Prostate gland (tissue), 2 donors: ENCODE data around the gene ADRA2A. TPM values are rescaled to one million over a fixed set of nuclear protein-coding genes. Genes with fewer than 3 reads are reported as not detected.

ENCODE experiments used
- DNase-seq: peaks from one replicate; pipeline ENCODE4 v3.0.0-alpha.2; 2019; ENCODE audit warnings: low spot score
- H3K27ac ChIP-seq, 2 donors: fragments of 200-600 bp; sonication (generic); 2 replicates each; pipeline ENCODE4 v1.5.1; 2017 to 2019
- H3K27me3 ChIP-seq: fragments of 200-600 bp; sonication (generic); replicated peaks from 2 replicates; pipeline ENCODE4 v1.5.1; 2019; ENCODE audit not compliant: insufficient read depth
- H3K36me3 ChIP-seq, 2 donors: fragments of 200-600 bp; sonication (generic); 1 replicate in 1 of 2; 2 replicates in 1 of 2; pipeline versions ENCODE4 v1.5.1 to v1.8.1; 2017 to 2019
- H3K4me1 ChIP-seq: fragments of 200-600 bp; sonication (generic); replicated peaks from 2 replicates; pipeline ENCODE4 v1.5.1; 2019
- H3K4me3 ChIP-seq, 2 donors: fragments of 200-600 bp; sonication (generic); 2 replicates each; pipeline ENCODE4 v1.5.1; 2017 to 2019
- H3K9me3 ChIP-seq: fragments of 200-600 bp; sonication (generic); 2 replicates; pipeline ENCODE4 v1.5.1; 2017
- POLR2A ChIP-seq: fragments of 450-650 bp; IDR thresholded peaks from one replicate; pipeline ENCODE4 v1.6.1; 2016; ENCODE audit warnings: antibody characterized with exemption, mild to moderate bottlenecking
- POLR2AphosphoS5 ChIP-seq: sonication (generic); formaldehyde crosslinking; IDR thresholded peaks from one replicate; pipeline ENCODE4 v1.6.1; 2017; ENCODE audit warnings: antibody characterized with exemption
- WGBS: methylation state at CpG from one replicate; pipeline ENCODE4 v1.1.5; 2018; 5-methylcytosine and 5-hydroxymethylcytosine counted together
- intact Hi-C: fragments of 100-400 bp; cut with DNase I; formaldehyde crosslinking; loops from one replicate; pipeline ENCODE4 v1.14.2; 2022
- total RNA-seq, 2 donors: library from RNA; depleted of rRNA; stranded (reverse); fragments of >200 nt; gene quantifications; one replicate each; pipeline ENCODE4 v1.1.0, GENCODE V29; 2016
- TF ChIP-seq, protein P1 (sequence below), 4 experiments: fragments of 200-600 bp in 2 of 4; fragments of 450-650 bp in 2 of 4; sonication (generic) in 2 of 4; IDR thresholded peaks; 1 replicate in 3 of 4; 2 replicates in 1 of 4; pipeline ENCODE4 v1.5.1; 2016 to 2019; ENCODE audit warnings: antibody characterized with exemption in 4 of 4, mild to moderate bottlenecking in 2 of 4, moderate library complexity in 2 of 4

ADRA2A gene
- total RNA-seq, 2 donors from 2014 or later = 0.41 to 12.3 TPM

DNA sequence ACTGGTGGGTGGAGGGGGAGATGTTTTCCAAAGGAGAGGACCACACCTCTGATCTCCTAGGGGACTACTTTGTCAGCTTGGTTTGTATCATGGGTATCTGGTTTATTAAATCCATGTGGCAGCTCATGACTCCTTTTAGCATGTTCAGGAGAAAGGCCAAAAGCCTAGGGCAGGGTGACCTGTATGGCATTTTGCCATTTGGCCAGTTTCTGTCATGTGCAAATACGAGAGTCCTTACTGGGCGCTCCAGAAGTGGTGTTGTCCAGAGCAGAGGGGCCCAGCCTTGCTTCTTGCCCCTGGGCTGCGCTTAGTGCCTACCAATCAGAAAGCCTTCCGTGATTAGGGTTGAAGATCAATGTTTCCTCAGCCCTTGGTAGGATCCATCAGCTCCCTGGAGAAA lies 31.0 kb downstream of the ADRA2A start:
- Histone ChIP-seq H3K36me3 (no peaks in the 10 kb centered on the region), H3K9me3 (no peaks in the 10 kb centered on the region), H3K4me3 (no peak overlapping the region), H3K27ac (no peak overlapping the region), H3K27me3 (no peaks in the 10 kb centered on the region), H3K4me1 (no peaks in the 10 kb centered on the region)
- WGBS = 86% methylated on average over 4 of the region's 4 CpGs
- DNase-seq = no peak
- TF ChIP-seq, protein P1, sequence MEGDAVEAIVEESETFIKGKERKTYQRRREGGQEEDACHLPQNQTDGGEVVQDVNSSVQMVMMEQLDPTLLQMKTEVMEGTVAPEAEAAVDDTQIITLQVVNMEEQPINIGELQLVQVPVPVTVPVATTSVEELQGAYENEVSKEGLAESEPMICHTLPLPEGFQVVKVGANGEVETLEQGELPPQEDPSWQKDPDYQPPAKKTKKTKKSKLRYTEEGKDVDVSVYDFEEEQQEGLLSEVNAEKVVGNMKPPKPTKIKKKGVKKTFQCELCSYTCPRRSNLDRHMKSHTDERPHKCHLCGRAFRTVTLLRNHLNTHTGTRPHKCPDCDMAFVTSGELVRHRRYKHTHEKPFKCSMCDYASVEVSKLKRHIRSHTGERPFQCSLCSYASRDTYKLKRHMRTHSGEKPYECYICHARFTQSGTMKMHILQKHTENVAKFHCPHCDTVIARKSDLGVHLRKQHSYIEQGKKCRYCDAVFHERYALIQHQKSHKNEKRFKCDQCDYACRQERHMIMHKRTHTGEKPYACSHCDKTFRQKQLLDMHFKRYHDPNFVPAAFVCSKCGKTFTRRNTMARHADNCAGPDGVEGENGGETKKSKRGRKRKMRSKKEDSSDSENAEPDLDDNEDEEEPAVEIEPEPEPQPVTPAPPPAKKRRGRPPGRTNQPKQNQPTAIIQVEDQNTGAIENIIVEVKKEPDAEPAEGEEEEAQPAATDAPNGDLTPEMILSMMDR (IDR thresholded peaks at IDR 0.05) = no peak
- TF ChIP-seq POLR2A (no peak), POLR2AphosphoS5 (no peak)
- intact Hi-C loops = no loop called here

DNA sequence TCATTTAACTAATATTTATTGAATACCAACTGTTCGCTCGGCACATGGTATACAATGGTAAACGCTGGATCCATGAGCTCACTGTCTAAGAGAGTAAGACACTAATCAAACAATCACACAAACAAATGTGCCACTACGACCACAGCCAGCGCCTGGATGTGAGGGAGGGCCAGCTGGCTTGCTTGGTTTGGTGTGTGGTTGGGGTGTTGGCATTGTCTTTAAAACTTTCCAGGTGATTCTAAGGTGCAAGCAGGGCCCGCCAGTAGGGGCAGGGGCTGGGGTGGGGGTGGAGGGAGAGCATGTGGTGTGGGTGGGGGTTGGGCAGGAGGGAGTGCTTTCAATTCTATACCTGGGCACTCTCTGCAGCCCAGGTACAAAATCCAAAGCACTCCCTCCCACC lies 31.6 kb downstream of the ADRA2A start:
- TF ChIP-seq POLR2AphosphoS5 (no peak), POLR2A (no peak)
- TF ChIP-seq, protein P1 (IDR thresholded peaks at IDR 0.05) = no peak
- no peaks in the 10 kb centered on the region for H3K9me3 ChIP-seq
- H3K27me3 ChIP-seq = no peaks in the 10 kb centered on the region
- H3K4me3 ChIP-seq = no peak overlapping the region
- H3K4me1 ChIP-seq = no peaks in the 10 kb centered on the region
- intact Hi-C loops = no loop called here
- 79% methylated on average over 6 of the region's 6 CpGs for WGBS
- H3K27ac ChIP-seq = no peak overlapping the region
- DNase-seq = no peak
- H3K36me3 ChIP-seq = no peaks in the 10 kb centered on the region

DNA sequence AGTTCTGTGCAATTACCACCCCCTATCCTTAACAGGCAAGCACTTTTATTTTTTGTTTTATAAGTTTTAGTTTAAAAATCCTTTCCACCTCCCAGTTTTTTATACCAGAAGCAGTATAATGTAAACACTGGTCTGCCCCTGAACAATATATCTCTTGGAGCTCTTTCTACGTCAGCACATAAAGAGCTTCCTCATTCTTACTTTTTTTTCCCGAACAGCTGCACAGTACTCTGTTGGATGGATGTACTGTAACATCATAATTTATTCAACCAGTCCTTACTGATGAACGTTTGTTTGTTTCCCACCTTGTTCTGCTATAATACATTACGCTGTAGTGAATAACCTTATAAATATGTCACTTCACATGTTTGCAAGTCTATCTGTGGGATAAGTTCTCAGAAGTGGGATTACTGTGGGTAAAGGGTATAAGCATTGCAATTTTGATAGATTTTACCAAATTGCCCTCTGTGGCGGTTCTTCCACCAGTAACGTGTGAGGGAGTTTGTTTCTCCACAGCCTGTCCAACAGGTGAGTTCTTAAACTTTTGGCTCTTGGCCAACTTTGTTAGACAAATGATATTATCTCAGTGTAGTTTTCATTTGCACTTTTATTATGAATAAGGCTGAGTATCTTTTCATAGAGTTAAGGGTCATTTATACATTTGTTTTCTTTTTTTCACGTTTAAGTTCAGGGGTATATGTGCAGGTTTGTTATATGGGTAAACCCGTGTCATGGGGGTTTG lies 32.8 kb downstream of the ADRA2A start:
- 30% methylated on average over 8 of the region's 8 CpGs for WGBS
- H3K27ac ChIP-seq = no peak overlapping the region
- no peaks in the 10 kb centered on the region for H3K36me3 ChIP-seq
- H3K27me3 ChIP-seq = no peaks in the 10 kb centered on the region
- H3K4me3 ChIP-seq = no peak overlapping the region
- intact Hi-C loops = no loop called here
- H3K4me1 ChIP-seq = no peaks in the 10 kb centered on the region
- TF ChIP-seq, protein P1 (IDR thresholded peaks at IDR 0.05) = no peak
- TF ChIP-seq POLR2AphosphoS5 (no peak), POLR2A (no peak)
- no peaks in the 10 kb centered on the region for H3K9me3 ChIP-seq
- no peak for DNase-seq

DNA sequence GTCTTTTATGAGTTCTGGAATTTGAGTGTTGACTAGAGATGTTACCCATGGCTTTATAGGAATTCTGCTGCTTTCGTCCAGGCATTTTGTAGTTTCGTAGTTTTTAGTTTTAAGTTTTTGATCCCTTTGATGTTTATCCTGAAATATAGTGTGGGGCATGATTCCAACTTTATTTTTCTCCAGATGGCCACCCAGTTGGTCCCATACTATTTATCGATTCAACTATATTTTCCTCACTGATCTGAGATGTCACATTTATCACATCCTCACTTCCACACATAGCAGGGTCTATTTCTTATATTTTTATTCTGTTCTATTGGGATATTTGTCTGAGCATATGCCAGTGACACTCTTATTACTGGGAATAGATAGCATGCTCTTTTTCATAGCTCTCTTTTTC lies 33.9 kb downstream of the ADRA2A start:
- intact Hi-C loops = no loop called here
- H3K9me3 ChIP-seq = no peaks in the 10 kb centered on the region
- DNase-seq = no peak
- TF ChIP-seq, protein P1 (IDR thresholded peaks at IDR 0.05) = no peak
- TF ChIP-seq POLR2AphosphoS5 (no peak), POLR2A (no peak)
- H3K36me3 ChIP-seq = no peaks in the 10 kb centered on the region
- WGBS = 82% methylated on average over 3 of the region's 3 CpGs
- H3K27ac ChIP-seq = no peak overlapping the region
- no peaks in the 10 kb centered on the region for H3K4me1 ChIP-seq
- H3K27me3 ChIP-seq = no peaks in the 10 kb centered on the region
- H3K4me3 ChIP-seq = no peak overlapping the region

DNA sequence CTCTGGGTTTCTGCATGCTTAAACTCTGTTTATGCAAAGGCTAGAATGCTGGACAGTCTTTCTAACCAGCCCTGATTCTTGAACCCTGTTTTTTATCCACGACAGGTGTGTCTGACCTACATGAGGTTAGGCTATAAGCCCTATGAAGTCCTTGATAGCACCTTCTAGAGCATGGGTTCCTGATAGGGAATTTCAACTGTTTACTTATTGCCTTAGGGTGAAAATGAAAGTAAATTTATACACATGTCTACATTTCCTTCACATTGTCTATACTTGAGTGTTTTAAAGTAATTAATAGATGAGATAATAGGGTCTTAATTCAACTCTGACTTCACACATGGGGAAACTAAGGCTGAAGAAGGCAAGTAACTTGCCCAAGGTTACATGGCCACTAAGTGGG lies 35.5 kb downstream of the ADRA2A start:
- no peak for DNase-seq
- intact Hi-C loops = no loop called here
- no peak overlapping the region for H3K27ac ChIP-seq
- WGBS = 93% methylated on average over 1 of the region's 1 CpG
- no peaks in the 10 kb centered on the region for H3K36me3 ChIP-seq
- no peak overlapping the region for H3K4me3 ChIP-seq
- H3K27me3 ChIP-seq = no peaks in the 10 kb centered on the region
- no peaks in the 10 kb centered on the region for H3K4me1 ChIP-seq
- no peak for TF ChIP-seq POLR2AphosphoS5
- TF ChIP-seq, protein P1 (IDR thresholded peaks at IDR 0.05) = no peak
- TF ChIP-seq POLR2A = no peak
- H3K9me3 ChIP-seq = no peaks in the 10 kb centered on the region
